HG03060 (cell line): ENCODE data around the gene RHOH.

Source experiments
- ATAC-seq: cut with Tn5 transposase; IDR thresholded peaks from one replicate; pipeline ENCODE4 v1.9.1; 2021; ENCODE audit warnings: low read depth, moderate number of reproducible peaks; ENCODE audit not compliant: unreplicated experiment

Gene RHOH

DNA sequence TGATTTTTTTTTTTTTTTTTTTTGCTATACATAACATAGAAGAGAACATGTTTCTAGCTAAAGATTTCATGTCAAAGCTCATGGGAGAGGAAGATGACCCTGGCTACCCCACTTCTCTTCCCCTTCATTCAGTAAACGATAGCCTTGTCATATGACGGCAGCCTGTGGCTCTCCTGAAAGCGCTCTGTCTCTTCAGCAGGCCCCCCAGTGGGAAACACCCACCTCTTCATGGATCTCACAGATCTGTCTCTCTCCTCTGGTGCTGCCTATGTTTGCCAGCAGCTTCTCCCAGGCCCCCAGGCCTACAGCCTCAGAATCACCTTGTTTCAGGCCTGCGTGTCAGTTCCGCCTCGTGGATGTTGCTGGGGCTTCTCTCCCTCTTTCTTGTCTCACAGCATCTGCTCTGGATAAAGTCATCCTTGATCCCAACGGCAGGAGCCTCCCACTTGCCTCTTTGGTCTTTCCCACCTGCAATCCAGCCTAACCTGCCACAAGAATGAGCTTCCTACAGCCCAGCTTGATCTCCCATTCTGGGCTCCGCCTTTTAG, 34.6 kb downstream of the RHOH start:
- ATAC-seq, result no peak

- no peak for ATAC-seq
Measured at GRCh38 chr4:40232610-40233009, 35.8 kb downstream of the RHOH start.

GRCh38 chr4:40233227-40233626, 36.4 kb downstream of the RHOH start:
- ATAC-seq, result no peak

GRCh38 chr4:40234519-40235039, 37.7 kb downstream of the RHOH start:
- ATAC-seq, result no peak

- no peak for ATAC-seq
Measured at GRCh38 chr4:40238008-40238699, 41.3 kb downstream of the RHOH start.

GRCh38 chr4:40238700-40239548, 42.1 kb downstream of the RHOH start:
- no peak for ATAC-seq

GRCh38 chr4:40240040-40240653, 43.3 kb downstream of the RHOH start:
- ATAC-seq, result no peak

GRCh38 chr4:40241026-40241425, 44.2 kb downstream of the RHOH start:
- no peak for ATAC-seq

- no peak for ATAC-seq
Measured at GRCh38 chr4:40241941-40242340, 45.1 kb downstream of the RHOH start.

DNA sequence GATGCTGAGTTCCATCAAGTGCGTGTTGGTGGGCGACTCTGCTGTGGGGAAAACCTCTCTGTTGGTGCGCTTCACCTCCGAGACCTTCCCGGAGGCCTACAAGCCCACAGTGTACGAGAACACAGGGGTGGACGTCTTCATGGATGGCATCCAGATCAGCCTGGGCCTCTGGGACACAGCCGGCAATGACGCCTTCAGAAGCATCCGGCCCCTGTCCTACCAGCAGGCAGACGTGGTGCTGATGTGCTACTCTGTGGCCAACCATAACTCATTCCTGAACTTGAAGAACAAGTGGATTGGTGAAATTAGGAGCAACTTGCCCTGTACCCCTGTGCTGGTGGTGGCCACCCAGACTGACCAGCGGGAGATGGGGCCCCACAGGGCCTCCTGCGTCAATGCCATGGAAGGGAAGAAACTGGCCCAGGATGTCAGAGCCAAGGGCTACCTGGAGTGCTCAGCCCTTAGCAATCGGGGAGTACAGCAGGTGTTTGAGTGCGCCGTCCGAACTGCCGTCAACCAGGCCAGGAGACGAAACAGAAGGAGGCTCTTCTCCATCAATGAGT, 46.6 kb downstream of the RHOH start:
- ATAC-seq, result no peak

DNA sequence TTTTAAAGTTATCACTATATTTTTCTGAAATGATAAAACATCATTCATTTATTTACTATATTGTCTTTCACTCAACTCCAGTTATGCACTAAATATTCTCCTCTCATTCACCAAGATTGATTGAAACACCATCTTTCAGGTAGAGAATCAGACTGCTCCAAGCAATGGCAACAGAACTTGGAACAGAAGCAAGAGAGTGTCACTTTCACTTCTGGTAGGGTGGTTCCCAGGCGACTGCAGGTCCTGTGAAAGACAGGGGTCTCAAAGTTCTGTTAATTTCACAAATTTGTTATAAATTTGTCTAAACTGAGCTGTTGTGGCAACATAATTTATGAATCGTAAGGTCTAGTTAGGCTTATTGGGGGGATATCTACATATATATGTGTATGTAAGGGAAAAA, 47.8 kb downstream of the RHOH start:
- no peak for ATAC-seq

DNA sequence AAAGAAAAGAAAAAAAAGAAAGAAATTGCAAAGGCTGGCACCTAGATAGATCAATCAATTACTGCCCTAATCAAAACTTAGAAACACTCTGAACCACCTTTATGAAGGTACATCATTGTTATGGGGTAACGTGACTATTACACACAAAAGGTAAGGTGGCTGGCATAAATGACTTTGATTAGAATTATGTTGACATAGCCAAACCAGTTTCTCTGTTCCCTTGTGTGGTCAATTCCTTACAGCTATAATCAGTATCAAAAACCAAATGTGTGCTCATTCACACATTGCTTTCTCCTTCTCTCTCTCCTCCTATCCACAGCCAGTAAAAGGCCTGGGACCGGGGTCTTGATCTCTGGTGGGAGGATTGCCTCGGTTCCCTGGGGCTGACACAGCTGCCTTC, 48.7 kb downstream of the RHOH start:
- ATAC-seq, result no peak

DNA sequence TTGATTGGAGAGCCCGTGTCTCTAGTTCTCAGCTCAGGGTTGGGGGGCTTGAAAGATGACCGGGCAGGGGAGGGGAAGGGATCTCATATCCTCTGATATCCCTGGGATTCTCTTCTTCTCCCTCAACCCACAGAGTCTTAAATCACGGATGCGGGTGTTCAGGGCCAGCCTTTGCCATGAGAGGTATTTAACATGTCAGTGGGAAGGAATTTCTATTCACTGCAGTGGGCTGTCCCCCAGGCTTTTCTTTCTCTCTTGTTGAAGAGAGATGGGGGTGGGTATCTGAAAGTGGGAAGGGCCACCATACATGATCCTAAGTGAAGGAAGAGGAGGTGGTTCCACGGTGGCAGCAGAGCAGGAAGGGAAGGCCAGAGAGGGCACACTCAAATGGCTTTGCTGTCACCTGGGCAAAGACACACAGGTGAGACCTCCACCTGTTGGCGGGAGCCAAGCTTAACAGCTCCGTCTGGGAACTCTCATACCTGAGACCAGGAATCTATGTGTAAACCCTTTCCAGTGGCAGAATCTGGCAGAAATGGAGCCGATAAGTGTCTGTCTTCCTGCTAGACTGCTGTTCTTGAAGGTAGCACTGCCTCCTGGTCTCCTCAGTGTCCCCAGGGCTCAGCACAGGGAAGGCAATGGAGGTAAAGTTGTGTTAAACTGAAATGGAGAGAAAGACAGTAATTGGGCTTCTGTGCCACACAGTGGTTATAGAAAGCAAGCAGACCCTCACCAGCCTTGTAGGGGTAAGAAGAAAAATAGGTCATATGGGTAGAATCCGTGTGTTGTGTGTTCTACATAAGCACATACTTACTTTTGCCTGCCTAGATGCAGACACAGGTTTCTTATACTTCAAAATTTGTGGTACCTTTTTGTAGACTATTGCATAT, 49.4 kb downstream of the RHOH start:
- ATAC-seq, result no peak

DNA sequence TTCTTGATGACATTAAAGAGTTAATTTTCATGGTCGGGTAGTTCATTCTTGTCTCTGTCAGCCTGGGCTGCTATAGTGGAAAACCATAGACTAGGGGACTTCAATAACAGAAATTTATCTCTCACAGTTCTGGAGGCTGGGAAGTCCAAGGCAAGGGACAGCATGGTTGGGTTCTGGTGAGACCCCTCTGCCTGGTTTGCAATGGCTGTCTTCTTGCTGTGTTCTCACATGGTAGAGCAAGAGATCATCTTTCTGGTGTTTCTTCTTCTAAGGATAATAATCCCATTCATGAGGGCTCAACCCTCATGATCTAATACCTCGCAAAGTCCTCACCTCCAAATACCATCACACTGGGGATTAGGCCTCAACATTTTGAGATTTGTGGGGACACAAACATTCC, 50.1 kb downstream of the RHOH start:
- no peak for ATAC-seq

DNA sequence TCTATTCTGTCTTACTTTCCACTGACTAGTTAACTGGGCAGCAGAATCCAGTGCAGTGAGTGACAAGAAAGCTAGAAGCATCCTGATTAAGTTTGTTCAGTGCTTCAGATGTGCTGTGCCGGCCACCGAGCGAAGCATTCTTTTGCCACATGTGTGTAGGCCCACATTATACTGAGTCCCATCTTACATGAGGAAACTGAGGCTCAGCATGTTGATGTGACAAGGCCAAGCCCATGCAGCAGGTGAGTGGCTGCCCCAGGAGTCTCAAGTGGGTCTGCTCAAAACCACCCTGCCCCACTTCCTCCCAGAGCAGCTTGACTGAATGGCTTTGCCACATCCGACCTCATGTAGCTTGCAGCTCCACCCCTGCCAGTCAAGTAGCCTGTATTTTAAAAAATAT, 50.5 kb downstream of the RHOH start:
- no peak for ATAC-seq

DNA sequence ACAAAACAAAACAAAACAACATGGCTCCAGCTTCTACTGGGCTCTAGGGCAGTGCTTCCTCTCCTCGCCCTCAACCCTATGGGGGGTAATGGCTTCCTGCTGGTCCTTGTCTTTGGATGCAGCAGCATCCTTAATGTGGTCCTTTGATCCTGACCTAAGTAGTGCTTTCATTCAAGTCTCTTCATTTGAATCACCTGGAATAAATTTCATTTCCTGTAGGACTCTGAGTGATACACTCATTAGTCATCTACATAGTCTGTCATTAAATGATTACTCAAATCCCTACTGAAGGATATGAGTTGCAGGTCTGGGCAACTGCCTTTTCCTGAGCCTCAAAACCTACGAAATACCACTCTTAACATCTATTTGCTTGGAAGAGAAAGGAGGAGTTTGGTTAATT, 54.5 kb downstream of the RHOH start:
- no peak for ATAC-seq

GRCh38 chr4:40253906-40254305, 57.1 kb downstream of the RHOH start:
- no peak for ATAC-seq

GRCh38 chr4:40254608-40255392, 58.0 kb downstream of the RHOH start:
- no peak for ATAC-seq
